ENCODE data around the gene USB1.

Gene USB1

GRCh38 chr16:58035356-58036170 lies 34.4 kb downstream of the USB1 start:
- no peak for DNase-seq (ENCODE audit: low read depth)

- no peak for DNase-seq (ENCODE audit: low read depth)
These were observed 35.7 kb downstream of the USB1 start for GRCh38 chr16:58036943-58037342.

- no peak for DNase-seq (ENCODE audit: low read depth)
These were observed 36.3 kb downstream of the USB1 start for GRCh38 chr16:58037365-58038057.

GRCh38 chr16:58038219-58038641 lies 37.0 kb downstream of the USB1 start:
- DNase-seq (ENCODE audit: low read depth) = no peak

- no peak for DNase-seq (ENCODE audit: low read depth)
These were observed 38.8 kb downstream of the USB1 start for GRCh38 chr16:58039829-58040495.

- no peak for DNase-seq (ENCODE audit: low read depth)
These were observed 39.3 kb downstream of the USB1 start for GRCh38 chr16:58040496-58040846.

- DNase-seq (ENCODE audit: low read depth) = no peak
These were observed 39.9 kb downstream of the USB1 start for GRCh38 chr16:58040945-58041627.

- DNase-seq (ENCODE audit: low read depth) = no peak
These were observed 40.4 kb downstream of the USB1 start for GRCh38 chr16:58041628-58041955.

- DNase-seq (ENCODE audit: low read depth) = no peak
These were observed 41.0 kb downstream of the USB1 start for GRCh38 chr16:58042001-58042885.

- no peak for DNase-seq (ENCODE audit: low read depth)
These were observed 41.8 kb downstream of the USB1 start for GRCh38 chr16:58042886-58043515.

GRCh38 chr16:58043571-58044155 lies 42.5 kb downstream of the USB1 start:
- no peak for DNase-seq (ENCODE audit: low read depth)

- no peak for DNase-seq (ENCODE audit: low read depth)
These were observed 43.2 kb downstream of the USB1 start for GRCh38 chr16:58044266-58045019.

GRCh38 chr16:58045096-58045495 lies 43.9 kb downstream of the USB1 start:
- DNase-seq (ENCODE audit: low read depth) = no peak

GRCh38 chr16:58046054-58046881 lies 45.1 kb downstream of the USB1 start:
- no peak for DNase-seq (ENCODE audit: low read depth)

GRCh38 chr16:58046936-58047335 lies 45.7 kb downstream of the USB1 start:
- no peak for DNase-seq (ENCODE audit: low read depth)

GRCh38 chr16:58047557-58048348 lies 46.5 kb downstream of the USB1 start:
- no peak for DNase-seq (ENCODE audit: low read depth)

GRCh38 chr16:58048494-58049231 lies 47.5 kb downstream of the USB1 start:
- DNase-seq (ENCODE audit: low read depth) = no peak
